BLaER1 (cell line): ENCODE results near the gene H2AZ2.
"Not testable (repeated sequence)": the region's sequence is repeated elsewhere in the genome, so short reads cannot be mapped to it uniquely, and the experiment has no call there.

ENCODE experiments used
- H3K27ac ChIP-seq: shearing (Covaris generic); formaldehyde crosslinking; 2 replicates; pipeline ENCODE4 v1.8.1; 2022
- H3K27me3 ChIP-seq: shearing (Covaris generic); formaldehyde crosslinking; 2 replicates; pipeline ENCODE4 v1.8.1; 2022
- H3K36me3 ChIP-seq: shearing (Covaris generic); formaldehyde crosslinking; 2 replicates; pipeline ENCODE4 v1.8.1; 2022
- H3K4me1 ChIP-seq: shearing (Covaris generic); formaldehyde crosslinking; 2 replicates; pipeline ENCODE4 v1.8.1; 2022
- H3K4me2 ChIP-seq: shearing (Covaris generic); formaldehyde crosslinking; 2 replicates; pipeline ENCODE4 v1.8.1; 2022
- H3K4me3 ChIP-seq: shearing (Covaris generic); formaldehyde crosslinking; 2 replicates; pipeline ENCODE4 v1.8.1; 2022
- H3K9ac ChIP-seq: shearing (Covaris generic); formaldehyde crosslinking; 2 replicates; pipeline ENCODE4 v1.8.1; 2022
- H3K9me3 ChIP-seq: shearing (Covaris generic); formaldehyde crosslinking; 2 replicates; pipeline ENCODE4 v1.8.1; 2022
- H4K20me1 ChIP-seq: shearing (Covaris generic); formaldehyde crosslinking; 2 replicates; pipeline ENCODE4 v1.8.1; 2022
- Cebpa-rat ChIP-seq: shearing (Covaris generic); IDR thresholded peaks from 2 replicates; pipeline ENCODE4 v1.8.1; 2022

H2AZ2 gene

DNA sequence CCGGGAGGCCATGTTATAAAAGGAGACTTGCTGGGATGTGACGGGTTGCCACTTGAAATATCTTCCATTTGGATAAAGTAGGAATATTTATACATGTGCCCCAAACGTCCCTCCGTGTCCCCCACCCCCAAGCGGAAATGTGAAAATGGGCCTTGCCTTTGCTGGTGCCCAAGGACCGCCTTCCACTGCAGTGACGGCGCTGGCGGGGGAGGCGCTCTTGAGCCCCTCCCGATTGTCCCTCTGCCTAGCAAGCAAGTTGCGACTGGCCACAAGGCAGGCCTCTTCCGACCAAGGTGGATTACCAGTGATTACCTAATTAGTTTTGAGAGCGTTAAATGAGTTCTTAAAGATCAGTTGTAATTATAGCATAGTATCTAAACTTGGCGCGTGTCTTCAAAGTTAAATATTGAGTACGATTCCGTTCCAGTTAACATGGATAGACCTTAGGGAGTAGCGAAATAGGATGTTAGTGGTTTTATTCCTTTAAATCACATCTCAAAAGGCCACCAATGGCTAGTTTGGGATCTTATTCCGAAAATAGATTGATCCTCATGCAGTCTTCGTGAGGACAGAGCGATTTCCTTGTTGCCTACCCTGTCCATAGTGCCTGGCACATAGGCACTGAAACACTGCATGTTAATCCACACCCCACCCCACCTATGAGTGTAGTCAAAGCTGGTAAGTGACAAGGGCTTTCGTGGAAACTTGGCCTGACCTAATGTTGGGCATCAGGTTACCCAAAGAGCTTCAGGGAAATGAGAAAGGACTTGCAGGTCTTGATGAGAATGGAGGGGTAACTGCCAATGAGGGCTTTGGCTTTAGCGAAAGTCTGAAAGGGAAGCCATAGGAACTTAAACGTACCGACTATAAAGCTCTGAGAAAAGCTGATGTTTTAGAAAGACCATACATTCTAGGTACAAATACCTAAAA lies 50.3 kb downstream of the H2AZ2 start:
- Histone ChIP-seq H3K36me3 (peaks cover 49% of the 10 kb centered on the region), H4K20me1 (peaks cover 54% of the 10 kb centered on the region)

DNA sequence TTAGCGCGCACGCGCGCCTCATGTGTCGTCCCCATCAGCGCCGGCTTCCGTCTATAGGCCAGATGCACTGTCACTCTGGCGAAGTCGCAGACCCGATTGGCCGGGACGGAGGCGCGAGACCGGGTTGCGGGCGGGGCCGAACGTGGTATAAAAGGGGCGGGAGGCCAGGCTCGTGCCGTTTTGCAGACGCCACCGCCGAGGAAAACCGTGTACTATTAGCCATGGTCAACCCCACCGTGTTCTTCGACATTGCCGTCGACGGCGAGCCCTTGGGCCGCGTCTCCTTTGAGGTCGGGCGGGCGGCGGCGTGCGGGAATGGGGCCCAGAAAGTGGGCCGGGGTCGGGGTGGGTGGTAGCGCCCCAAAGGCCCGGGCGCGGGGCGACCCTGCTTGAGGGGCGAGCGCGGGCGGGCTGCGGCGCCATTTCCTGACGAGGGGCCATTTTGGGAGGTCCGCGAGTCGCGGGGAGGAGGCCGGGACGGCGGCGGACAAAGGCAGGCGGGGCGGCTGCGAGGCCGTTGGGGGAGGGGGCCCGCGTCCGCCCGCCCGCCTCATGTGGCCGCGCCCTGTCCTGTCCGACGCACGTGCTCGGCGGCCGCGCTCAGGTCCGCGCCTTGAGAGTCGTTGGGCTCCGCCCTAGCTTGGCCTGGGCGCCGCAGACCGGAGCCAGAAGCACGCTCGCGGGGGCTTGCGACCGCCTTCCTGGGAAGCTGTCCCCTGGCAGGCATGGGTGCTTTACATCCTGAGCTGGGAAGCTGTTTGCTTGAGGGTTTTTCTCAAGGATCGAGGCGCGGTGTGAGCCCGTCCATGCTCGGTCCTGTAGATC lies 51.2 kb downstream of the H2AZ2 start, which contains the start of gene PPIA:
PPIA (plus strand) TSS at position 178 of the 825 bp plus-strand sequence; CDS start at position 222, 44 bp downstream.
- Histone ChIP-seq H3K9ac (peak within 1 kb of the TSS; percentile 100), H3K36me3 (peaks cover 40% of the 10 kb centered on the region), H3K27me3 (no peaks in the 10 kb centered on the region), H3K4me3 (peak within 1 kb of the TSS; percentile 97), H3K4me2 (peak within 1 kb of the TSS; percentile 99), H3K27ac (peak within 1 kb of the TSS; percentile 100), H3K9me3 (no peaks in the 10 kb centered on the region), H4K20me1 (peaks cover 46% of the 10 kb centered on the region), H3K4me1 (peaks cover 34% of the 10 kb centered on the region)
- TF ChIP-seq Cebpa-rat = no peak

More for the DNA sequence above, 50.3 kb downstream of the H2AZ2 start:
- Histone ChIP-seq H3K9ac (peak overlapping the region; percentile 100), H3K27ac (peak overlapping the region; percentile 100), H3K4me2 (peak overlapping the region; percentile 99), H3K27me3 (no peaks in the 10 kb centered on the region), H3K9me3 (no peaks in the 10 kb centered on the region), H3K4me1 (peaks cover 34% of the 10 kb centered on the region), H3K4me3 (peak overlapping the region; percentile 97)
- no peak for TF ChIP-seq Cebpa-rat

DNA sequence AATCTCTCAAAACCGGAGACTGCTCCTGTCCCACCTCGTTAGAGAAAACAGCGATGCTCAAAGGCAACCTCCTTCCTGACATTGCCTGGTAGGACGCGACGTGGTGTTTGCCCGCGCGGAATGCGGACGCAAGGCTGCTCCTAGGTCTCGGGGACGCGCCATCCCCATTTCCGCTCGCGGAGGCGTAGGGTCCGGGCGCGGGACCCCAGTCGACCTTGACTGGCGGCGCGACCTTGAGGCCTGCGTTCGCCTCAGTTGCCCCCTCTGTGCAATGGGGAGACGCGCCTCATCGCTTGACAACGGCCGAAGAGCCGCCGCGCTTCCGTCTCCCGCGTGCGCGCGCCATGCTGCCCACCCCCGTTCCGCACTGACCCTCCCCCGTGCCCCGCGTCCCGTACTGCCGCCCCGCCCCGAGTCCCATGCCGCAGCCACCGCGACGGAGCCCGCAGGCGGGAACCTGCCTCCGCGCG lies 51.8 kb downstream of the H2AZ2 start:
- Histone ChIP-seq H3K27me3 (no peaks in the 10 kb centered on the region), H3K27ac (peak overlapping the region; percentile 100), H3K4me2 (peak overlapping the region; percentile 87), H3K9ac (peak overlapping the region; percentile 100), H4K20me1 (peaks cover 39% of the 10 kb centered on the region), H3K4me1 (peaks cover 34% of the 10 kb centered on the region), H3K4me3 (peak overlapping the region; percentile 97), H3K36me3 (peaks cover 35% of the 10 kb centered on the region), H3K9me3 (no peaks in the 10 kb centered on the region)
- no peak for TF ChIP-seq Cebpa-rat

DNA sequence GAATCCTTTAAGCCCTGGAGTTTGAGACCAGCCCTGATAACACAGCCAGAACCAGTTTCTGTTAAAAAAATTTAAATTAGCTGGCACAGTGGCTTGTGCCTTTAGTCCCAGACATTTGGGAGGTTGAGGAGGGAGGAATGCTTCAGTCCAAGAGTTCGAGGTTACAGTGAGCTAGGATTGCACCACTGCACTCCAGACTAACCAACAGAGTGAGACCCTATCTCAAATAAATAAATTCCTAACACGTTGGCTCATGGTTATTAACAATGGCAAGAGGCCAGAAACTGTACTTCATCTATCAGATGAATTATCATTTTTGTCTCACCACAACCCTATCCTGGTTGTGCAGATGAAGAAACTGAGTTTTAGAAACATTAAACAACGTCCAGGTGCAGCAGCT lies 53.6 kb downstream of the H2AZ2 start:
- Histone ChIP-seq H4K20me1 (peaks cover 22% of the 10 kb centered on the region), H3K36me3 (peaks cover 17% of the 10 kb centered on the region), H3K9me3 (no peaks in the 10 kb centered on the region), H3K9ac (no peak overlapping the region), H3K4me2 (no peak overlapping the region), H3K27me3 (no peaks in the 10 kb centered on the region), H3K27ac (no peak overlapping the region), H3K4me3 (no peak overlapping the region), H3K4me1 (peaks cover 22% of the 10 kb centered on the region)
- TF ChIP-seq Cebpa-rat = no peak

DNA sequence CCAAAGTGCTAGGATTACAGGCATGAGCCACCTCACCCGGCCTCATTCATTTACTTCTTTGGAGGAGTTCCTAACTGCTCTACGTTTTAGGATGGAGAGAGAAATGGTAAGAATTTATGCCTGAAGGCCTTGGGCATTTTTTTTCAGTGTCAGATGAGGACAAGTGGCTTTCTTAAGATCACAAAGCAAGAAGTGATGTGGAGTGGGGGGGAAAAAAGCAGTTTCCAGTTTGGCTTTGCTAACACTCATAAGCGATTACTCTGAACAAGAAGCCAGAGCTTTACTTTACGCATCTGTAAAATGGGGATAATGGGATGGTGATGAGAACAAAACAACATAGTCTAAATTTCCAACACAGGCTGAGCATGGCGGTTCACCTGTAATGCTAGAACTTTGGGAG lies 54.0 kb downstream of the H2AZ2 start:
- no peak overlapping the region for H3K4me3 ChIP-seq
- H3K9ac ChIP-seq = no peak overlapping the region
- peaks cover 18% of the 10 kb centered on the region for H4K20me1 ChIP-seq
- H3K36me3 ChIP-seq = peaks cover 13% of the 10 kb centered on the region
- no peaks in the 10 kb centered on the region for H3K9me3 ChIP-seq
- no peak overlapping the region for H3K4me2 ChIP-seq
- H3K4me1 ChIP-seq = peaks cover 18% of the 10 kb centered on the region
- H3K27me3 ChIP-seq = no peaks in the 10 kb centered on the region
- no peak overlapping the region for H3K27ac ChIP-seq
- no peak for TF ChIP-seq Cebpa-rat

DNA sequence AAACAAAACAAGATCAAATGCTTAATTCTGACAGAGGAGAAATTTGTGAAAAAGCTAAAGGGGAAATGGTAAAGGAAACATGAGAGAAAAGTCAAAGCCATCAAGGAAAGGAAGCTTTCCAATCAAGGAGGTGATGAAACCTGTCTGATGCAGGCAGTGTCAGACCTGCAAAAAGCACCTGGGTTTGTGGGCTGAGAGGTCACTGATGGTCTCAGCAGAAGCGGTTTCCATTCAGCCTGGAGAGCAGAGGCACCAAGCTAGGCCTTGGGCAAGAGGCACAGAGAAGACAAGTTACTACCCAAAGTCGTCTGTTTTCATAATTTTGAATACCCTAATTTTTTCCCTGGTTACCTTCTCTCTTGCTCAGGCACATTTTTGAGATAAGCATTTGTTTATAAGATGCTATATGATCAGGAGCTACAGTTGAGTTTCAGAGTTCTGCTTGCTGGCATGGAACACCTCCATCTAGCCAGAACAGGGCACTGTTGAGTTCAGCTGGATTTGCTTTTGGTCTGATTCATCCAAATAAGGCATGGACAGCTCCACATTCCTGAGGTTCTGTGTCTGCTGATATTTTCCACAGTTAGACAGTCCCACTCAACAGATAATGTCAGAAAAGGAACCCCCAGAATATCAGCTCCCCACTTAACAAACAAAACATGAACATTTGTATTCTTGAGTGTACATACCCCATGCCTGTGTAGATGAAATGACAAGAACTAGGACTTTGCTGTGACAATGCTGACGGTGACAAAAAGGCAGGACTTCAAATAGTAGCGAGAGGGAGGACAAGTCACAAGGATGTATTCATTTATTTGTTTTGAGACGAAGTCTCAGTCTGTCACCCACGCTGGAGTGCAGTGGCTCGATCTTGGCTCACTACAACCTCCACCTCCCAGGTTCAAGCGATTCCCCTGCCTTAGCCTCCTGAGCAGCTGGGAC lies 56.3 kb downstream of the H2AZ2 start:
- H3K4me2 ChIP-seq = no peak overlapping the region
- H3K27me3 ChIP-seq = no peaks in the 10 kb centered on the region
- no peaks in the 10 kb centered on the region for H4K20me1 ChIP-seq
- no peaks in the 10 kb centered on the region for H3K9me3 ChIP-seq
- H3K9ac ChIP-seq = no peak overlapping the region
- no peaks in the 10 kb centered on the region for H3K36me3 ChIP-seq
- no peak for TF ChIP-seq Cebpa-rat
- no peak overlapping the region for H3K27ac ChIP-seq
- peaks cover 14% of the 10 kb centered on the region for H3K4me1 ChIP-seq
- no peak overlapping the region for H3K4me3 ChIP-seq

DNA sequence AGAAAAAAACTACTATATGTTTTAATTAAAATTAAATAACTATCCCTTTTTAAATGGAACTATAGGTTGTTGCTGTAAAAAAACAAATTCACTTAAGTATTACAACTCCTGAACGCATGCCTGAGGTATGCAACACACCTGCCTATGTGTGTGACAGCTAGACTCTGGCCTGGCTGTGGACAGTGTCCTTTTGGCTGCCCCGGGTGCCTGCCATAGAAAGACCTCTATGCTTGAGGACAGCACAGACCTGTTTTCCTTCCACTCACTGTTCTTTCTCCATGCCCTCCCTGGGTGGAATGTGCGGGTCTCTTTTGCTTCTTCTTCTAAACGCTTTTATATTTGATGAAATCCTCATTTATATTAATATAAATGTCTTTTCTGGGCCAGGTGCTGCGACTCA lies 57.9 kb downstream of the H2AZ2 start:
- Histone ChIP-seq H3K27me3 (no peaks in the 10 kb centered on the region), H3K27ac (no peak overlapping the region), H3K36me3 (no peaks in the 10 kb centered on the region), H3K9me3 (0 out of 2 replicates have a peak, but pooled peaks cover 2% of the 10 kb centered on the region), H4K20me1 (no peaks in the 10 kb centered on the region), H3K4me1 (peaks cover 9% of the 10 kb centered on the region), H3K4me3 (no peak overlapping the region), H3K9ac (no peak overlapping the region), H3K4me2 (no peak overlapping the region)
- TF ChIP-seq Cebpa-rat = no peak

DNA sequence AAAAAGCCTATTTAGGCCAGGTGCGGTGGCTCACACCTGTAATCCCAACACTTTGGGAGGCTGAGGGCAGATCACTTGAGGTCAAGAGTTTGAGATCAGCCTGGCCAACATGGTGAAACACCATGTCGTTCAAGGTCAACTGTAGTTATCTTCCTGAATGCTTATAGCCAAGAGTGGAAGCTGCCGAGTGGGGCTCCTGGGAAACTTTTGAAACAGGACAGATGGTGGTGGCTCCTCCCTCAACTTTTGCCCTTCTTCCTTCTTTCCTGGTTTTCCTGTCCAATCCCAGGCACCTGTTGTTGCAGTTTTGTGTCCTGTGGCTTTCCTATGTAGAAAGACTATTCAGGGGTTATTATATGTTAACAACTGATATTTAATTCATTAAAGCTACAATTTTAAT lies 60.1 kb downstream of the H2AZ2 start:
- H3K4me3 ChIP-seq = no peak overlapping the region
- no peak overlapping the region for H3K27ac ChIP-seq
- no peak for TF ChIP-seq Cebpa-rat
- H3K4me2 ChIP-seq = no peak overlapping the region
- no peak overlapping the region for H3K9ac ChIP-seq
- peaks cover 9% of the 10 kb centered on the region for H3K4me1 ChIP-seq
- no peaks in the 10 kb centered on the region for H3K36me3 ChIP-seq
- peaks cover 24% of the 10 kb centered on the region for H3K9me3 ChIP-seq
- no peaks in the 10 kb centered on the region for H4K20me1 ChIP-seq
- no peaks in the 10 kb centered on the region for H3K27me3 ChIP-seq

DNA sequence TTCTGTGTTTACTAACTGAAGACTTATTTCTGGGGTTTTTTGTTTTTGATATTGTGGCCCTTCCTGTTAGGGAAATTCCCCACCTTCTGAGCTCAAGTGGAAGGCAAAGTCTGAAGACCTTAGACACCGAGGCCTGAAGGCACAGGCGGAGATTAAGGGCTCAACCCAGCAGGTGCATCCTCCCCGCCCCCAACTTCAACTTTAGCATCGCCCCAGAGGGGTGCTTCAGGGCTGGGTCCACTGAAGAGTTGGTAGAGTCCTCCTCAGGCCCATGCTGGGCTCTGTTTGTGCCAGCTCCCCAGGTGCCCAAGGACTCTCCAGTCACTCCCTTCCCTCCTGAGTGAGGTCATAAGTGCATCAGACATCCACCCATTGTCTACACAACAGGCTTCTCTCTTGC lies 60.8 kb downstream of the H2AZ2 start:
- H3K36me3 ChIP-seq = no peaks in the 10 kb centered on the region
- H4K20me1 ChIP-seq = no peaks in the 10 kb centered on the region
- peaks cover 26% of the 10 kb centered on the region for H3K9me3 ChIP-seq
- peaks cover 9% of the 10 kb centered on the region for H3K4me1 ChIP-seq
- H3K4me2 ChIP-seq = peak overlapping the region; percentile 43
- H3K9ac ChIP-seq = no peak overlapping the region
- H3K27ac ChIP-seq = no peak overlapping the region
- TF ChIP-seq Cebpa-rat = no peak
- no peak overlapping the region for H3K4me3 ChIP-seq
- no peaks in the 10 kb centered on the region for H3K27me3 ChIP-seq

DNA sequence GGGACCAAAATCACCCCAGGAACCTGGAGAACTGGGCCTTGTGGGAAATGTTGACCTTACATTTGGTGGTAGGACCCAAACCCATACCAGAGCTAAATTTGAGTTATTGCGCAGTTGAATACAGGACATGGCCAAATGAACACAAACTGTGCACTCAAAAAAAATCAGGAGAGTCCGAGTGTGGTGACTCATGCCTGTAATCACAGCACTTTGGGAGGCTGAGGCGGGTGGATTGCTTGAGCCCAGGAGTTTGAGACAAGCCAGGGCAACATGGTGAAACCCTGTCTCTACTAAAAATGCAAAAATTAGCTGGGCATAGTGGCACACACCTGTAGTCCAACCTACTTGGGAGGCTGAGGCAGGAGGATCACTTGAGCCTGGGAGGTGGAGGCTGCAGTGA lies 62.7 kb downstream of the H2AZ2 start:
- not testable (repeated sequence) for H3K4me2 ChIP-seq, H3K4me1 ChIP-seq, H3K4me3 ChIP-seq, H3K27me3 ChIP-seq, H3K36me3 ChIP-seq, H3K9ac ChIP-seq, H4K20me1 ChIP-seq, H3K27ac ChIP-seq
- peaks cover 26% of the 10 kb centered on the region for H3K9me3 ChIP-seq
